Prostate gland (tissue), 2 donors: Measurements from ENCODE around the gene FAM219B. TPM values are rescaled to one million over a fixed set of nuclear protein-coding genes. Genes with fewer than 3 reads are reported as not detected.

Experiments
- DNase-seq: peaks from one replicate; pipeline ENCODE4 v3.0.0-alpha.2; 2019; ENCODE audit warnings: low spot score
- H3K27ac ChIP-seq, 2 donors: fragments of 200-600 bp; sonication (generic); 2 replicates each; pipeline ENCODE4 v1.5.1; 2017 to 2019
- H3K27me3 ChIP-seq: fragments of 200-600 bp; sonication (generic); replicated peaks from 2 replicates; pipeline ENCODE4 v1.5.1; 2019; ENCODE audit not compliant: insufficient read depth
- H3K36me3 ChIP-seq, 2 donors: fragments of 200-600 bp; sonication (generic); 1 replicate in 1 of 2; 2 replicates in 1 of 2; pipeline versions ENCODE4 v1.5.1 to v1.8.1; 2017 to 2019
- H3K4me1 ChIP-seq: fragments of 200-600 bp; sonication (generic); replicated peaks from 2 replicates; pipeline ENCODE4 v1.5.1; 2019
- H3K4me3 ChIP-seq, 2 donors: fragments of 200-600 bp; sonication (generic); 2 replicates each; pipeline ENCODE4 v1.5.1; 2017 to 2019
- H3K9me3 ChIP-seq: fragments of 200-600 bp; sonication (generic); 2 replicates; pipeline ENCODE4 v1.5.1; 2017
- CTCF ChIP-seq, 4 experiments: fragments of 200-600 bp in 2 of 4; fragments of 450-650 bp in 2 of 4; sonication (generic) in 2 of 4; IDR thresholded peaks; 1 replicate in 3 of 4; 2 replicates in 1 of 4; pipeline ENCODE4 v1.5.1; 2016 to 2019; ENCODE audit warnings: antibody characterized with exemption in 4 of 4, mild to moderate bottlenecking in 2 of 4, moderate library complexity in 2 of 4
- POLR2A ChIP-seq: fragments of 450-650 bp; IDR thresholded peaks from one replicate; pipeline ENCODE4 v1.6.1; 2016; ENCODE audit warnings: antibody characterized with exemption, mild to moderate bottlenecking
- POLR2AphosphoS5 ChIP-seq: sonication (generic); formaldehyde crosslinking; IDR thresholded peaks from one replicate; pipeline ENCODE4 v1.6.1; 2017; ENCODE audit warnings: antibody characterized with exemption
- WGBS: methylation state at CpG from one replicate; pipeline ENCODE4 v1.1.5; 2018; 5-methylcytosine and 5-hydroxymethylcytosine counted together
- intact Hi-C: fragments of 100-400 bp; cut with DNase I; formaldehyde crosslinking; loops from one replicate; pipeline ENCODE4 v1.14.2; 2022
- total RNA-seq, 2 donors: library from RNA; depleted of rRNA; stranded (reverse); fragments of >200 nt; gene quantifications; one replicate each; pipeline ENCODE4 v1.1.0, GENCODE V29; 2016

Gene FAM219B
- total RNA-seq, 2 donors from 2014 or later: 66.0 to 71.1 TPM

GRCh38 chr15:74854453-74855022 lies 52.1 kb downstream of the FAM219B start:
- Histone ChIP-seq H3K4me3 (no peak overlapping the region), H3K27ac (no peak overlapping the region), H3K36me3 (peaks cover 10 to 28% of the 10 kb centered on the region in 2 donors), H3K27me3 (no peaks in the 10 kb centered on the region), H3K4me1 (peaks cover 8% of the 10 kb centered on the region), H3K9me3 (no peaks in the 10 kb centered on the region)
- TF ChIP-seq CTCF (IDR thresholded peaks at IDR 0.05) (no peak), POLR2A (no peak), POLR2AphosphoS5 (no peak)
- 93% methylated on average over 13 of the region's 13 CpGs for WGBS
- intact Hi-C loops: no loop called here
- no peak for DNase-seq

GRCh38 chr15:74851960-74852359 lies 54.7 kb downstream of the FAM219B start:
- H3K9me3 ChIP-seq: no peaks in the 10 kb centered on the region
- H3K27me3 ChIP-seq: no peaks in the 10 kb centered on the region
- H3K36me3 ChIP-seq: peaks cover 16 to 28% of the 10 kb centered on the region in 2 donors
- no peak for DNase-seq
- intact Hi-C loops: no loop called here
- H3K4me3 ChIP-seq: no peak overlapping the region
- no peaks in the 10 kb centered on the region for H3K4me1 ChIP-seq
- TF ChIP-seq CTCF (IDR thresholded peaks at IDR 0.05): no peak
- no peak for TF ChIP-seq POLR2A
- TF ChIP-seq POLR2AphosphoS5: no peak
- H3K27ac ChIP-seq: no peak overlapping the region
- WGBS: 93% methylated on average over 6 of the region's 7 CpGs

GRCh38 chr15:74850393-74850792 lies 56.3 kb downstream of the FAM219B start:
- WGBS: 96% methylated on average over 4 of the region's 4 CpGs
- Histone ChIP-seq H3K9me3 (no peaks in the 10 kb centered on the region), H3K4me1 (no peaks in the 10 kb centered on the region), H3K27me3 (no peaks in the 10 kb centered on the region), H3K4me3 (no peak overlapping the region), H3K27ac (no peak overlapping the region), H3K36me3 (peaks cover 16 to 28% of the 10 kb centered on the region in 2 donors)
- TF ChIP-seq CTCF (IDR thresholded peaks at IDR 0.05) (no peak), POLR2A (no peak), POLR2AphosphoS5 (no peak)
- no peak for DNase-seq
- intact Hi-C loops: no loop called here

Other genes starting within 250 kb of the FAM219B start
- 10 to 100 TPM; 20.6 to 36.8 TPM for gene EDC3, start 210.8 kb downstream of the FAM219B start, total RNA-seq
- gene CYP1A1, start 181.3 kb downstream of the FAM219B start, total RNA-seq: 1 to 10 TPM in 1 of 2 donors, under 1 TPM in 1; 0.57 to 6.9 TPM
- under 1 TPM in 1 of 2 donors, not detected in 1; 0.46 TPM for gene CYP1A2, start 158.0 kb downstream of the FAM219B start, total RNA-seq
- 10 to 100 TPM; 45.3 to 57.0 TPM for gene CSK, start 124.8 kb downstream of the FAM219B start, total RNA-seq
- gene LMAN1L, start 94.0 kb downstream of the FAM219B start, total RNA-seq: 100 to 1,000 TPM; 219 to 229 TPM
- gene CPLX3, start 80.2 kb downstream of the FAM219B start, total RNA-seq: 10 to 100 TPM; 40.5 to 59.8 TPM
- gene ULK3, start 63.7 kb downstream of the FAM219B start, total RNA-seq: 10 to 100 TPM; 44.6 to 98.5 TPM
- 100 to 1,000 TPM; 101 to 103 TPM for gene SCAMP2, start 33.5 kb downstream of the FAM219B start, total RNA-seq
- gene MPI, start 16.8 kb downstream of the FAM219B start, total RNA-seq: 10 to 100 TPM; 48.5 to 91.4 TPM
- gene COX5A, start 31.2 kb upstream of the FAM219B start, total RNA-seq: 100 to 1,000 TPM in 1 of 2 donors, 10 to 100 TPM in 1; 93.3 to 171 TPM
- 10 to 100 TPM in 1 of 2 donors, 1 to 10 TPM in 1; 3.8 to 17.6 TPM for gene RPP25, start 49.9 kb upstream of the FAM219B start, total RNA-seq
- 10 to 100 TPM in 1 of 2 donors, 1 to 10 TPM in 1; 6.1 to 24.4 TPM for gene SCAMP5, start 88.7 kb upstream of the FAM219B start, total RNA-seq
- 10 to 100 TPM; 19.4 to 22.0 TPM for gene PPCDC, start 116.7 kb upstream of the FAM219B start, total RNA-seq